WTC11 (cell line): ENCODE measurements around the gene FUT8. TPM values are rescaled to one million over a fixed set of nuclear protein-coding genes. Genes with fewer than 3 reads are reported as not detected.

Experiments used
- ATAC-seq: fragments of 200-7000 bp; cut with Tn5 transposase; 2 replicates; pipeline ENCODE4 v1.10.0; 2021; ENCODE audit warnings: mild to moderate bottlenecking, moderate library complexity
- CTCF ChIA-PET: fragments of 300-600 bp; sonication (Branson Sonifier 250); formaldehyde crosslinking; loops from one replicate; lab custom pipeline; 2021; ENCODE audit warnings: antibody characterized with exemption; lab: Charles Lee
- POLR2A ChIA-PET: fragments of 350-600 bp; sonication (Branson Sonifier 250); formaldehyde crosslinking; loops from one replicate; lab custom pipeline; 2021; ENCODE audit warnings: antibody characterized with exemption; lab: Charles Lee
- DNase-seq: peaks from one replicate; pipeline ENCODE4 v3.0.0; 2021; ENCODE audit warnings: low spot score
- H3K27ac Mint-ChIP-seq: 2 replicates; pipeline ENCODE4 v1.8.0; 2021; ENCODE audit warnings: mixed read lengths
- H3K27me3 Mint-ChIP-seq: 2 replicates; pipeline ENCODE4 v1.8.0; 2021; ENCODE audit warnings: low read depth, mild to moderate bottlenecking, moderate library complexity, mixed read lengths
- H3K36me3 Mint-ChIP-seq: 2 replicates; pipeline ENCODE4 v1.8.0; 2021; ENCODE audit warnings: mixed read lengths
- H3K4me1 Mint-ChIP-seq: 2 replicates; pipeline ENCODE4 v1.8.0; 2022; ENCODE audit warnings: mixed read lengths
- H3K4me3 Mint-ChIP-seq: 2 replicates; pipeline ENCODE4 v1.8.0; 2021; ENCODE audit warnings: mild to moderate bottlenecking, moderate library complexity, mixed read lengths
- H3K9me3 Mint-ChIP-seq: 2 replicates; pipeline ENCODE4 v1.8.0; 2021; ENCODE audit warnings: mixed read lengths
- ESRRA ChIP-seq: sonication (generic); formaldehyde crosslinking; IDR thresholded peaks from 2 replicates; pipeline ENCODE4 v1.8.1; 2022; ENCODE audit warnings: mild to moderate bottlenecking, missing genetic modification reagents, borderline replicate concordance
- FOXK1 ChIP-seq: sonication (generic); formaldehyde crosslinking; IDR thresholded peaks from 2 replicates; pipeline ENCODE4 v1.8.0; 2022; ENCODE audit warnings: mild to moderate bottlenecking, moderate library complexity, missing genetic modification reagents
- GRHL2 ChIP-seq: fragments of 250-450 bp; sonication (Bioruptor Pico); IDR thresholded peaks from 2 replicates; pipeline ENCODE4 v1.8.0; 2022; ENCODE audit warnings: mild to moderate bottlenecking, moderate library complexity; ENCODE audit not compliant: insufficient replicate concordance, severe bottlenecking
- JUN ChIP-seq: sonication (generic); formaldehyde crosslinking; IDR thresholded peaks from 2 replicates; pipeline ENCODE4 v1.8.0; 2023; ENCODE audit warnings: mild to moderate bottlenecking, missing genetic modification reagents
- MXD4 ChIP-seq: fragments of 250-450 bp; sonication (Bioruptor Pico); IDR thresholded peaks from 2 replicates; pipeline ENCODE4 v1.8.0; 2021; ENCODE audit warnings: mild to moderate bottlenecking, moderate library complexity, borderline replicate concordance
- NFE2L1 ChIP-seq: sonication (generic); formaldehyde crosslinking; IDR thresholded peaks from 2 replicates; pipeline ENCODE4 v1.8.1; 2023; ENCODE audit warnings: missing genetic modification reagents
- NR1H2 ChIP-seq: sonication (generic); formaldehyde crosslinking; IDR thresholded peaks from 2 replicates; pipeline ENCODE4 v1.9.0; 2021; ENCODE audit warnings: mild to moderate bottlenecking, moderate library complexity, missing genetic modification reagents
- OVOL2 ChIP-seq: fragments of 250-450 bp; sonication (Bioruptor Pico); IDR thresholded peaks from 2 replicates; pipeline ENCODE4 v1.9.0; 2021; ENCODE audit warnings: mild to moderate bottlenecking, borderline replicate concordance
- SP1 ChIP-seq: sonication (generic); formaldehyde crosslinking; conservative IDR thresholded peaks from 2 replicates; pipeline ENCODE4 v1.8.1; 2022; ENCODE audit warnings: missing genetic modification reagents
- TCF7 ChIP-seq: sonication (generic); formaldehyde crosslinking; IDR thresholded peaks from 2 replicates; pipeline ENCODE4 v1.8.0; 2022; ENCODE audit warnings: mild to moderate bottlenecking, low read depth, missing genetic modification reagents, moderate library complexity
- TEAD4 ChIP-seq: sonication (generic); formaldehyde crosslinking; IDR thresholded peaks from 2 replicates; pipeline ENCODE4 v1.8.0; 2022; ENCODE audit warnings: mild to moderate bottlenecking, missing genetic modification reagents
- ZBTB21 ChIP-seq: sonication (generic); formaldehyde crosslinking; IDR thresholded peaks from 2 replicates; pipeline ENCODE4 v1.8.1; 2023; ENCODE audit warnings: mild to moderate bottlenecking, missing genetic modification reagents, borderline replicate concordance
- ZNF219 ChIP-seq: sonication (generic); formaldehyde crosslinking; IDR thresholded peaks from 2 replicates; pipeline ENCODE4 v1.8.0; 2023; ENCODE audit warnings: missing genetic modification reagents, mild to moderate bottlenecking, borderline replicate concordance
- ZNF263 ChIP-seq: sonication (generic); formaldehyde crosslinking; IDR thresholded peaks from 2 replicates; pipeline ENCODE4 v1.8.1; 2022; ENCODE audit warnings: low read depth, mild to moderate bottlenecking, moderate library complexity, missing genetic modification reagents
- ZNF396 ChIP-seq: fragments of 250-450 bp; sonication (Bioruptor Pico); IDR thresholded peaks from 2 replicates; pipeline ENCODE4 v1.8.0; 2021; ENCODE audit warnings: mild to moderate bottlenecking, moderate library complexity, borderline replicate concordance
- total RNA-seq: library from RNA; stranded (reverse); gene quantifications from 3 replicates; pipeline ENCODE4 v1.2.3, GENCODE V29; 2021
- TF ChIP-seq, protein P1 (sequence below): fragments of 250-450 bp; sonication (Bioruptor Pico); IDR thresholded peaks from 2 replicates; pipeline ENCODE4 v1.8.0; 2021; ENCODE audit warnings: mild to moderate bottlenecking
- TF ChIP-seq, protein P2 (sequence below): sonication (generic); formaldehyde crosslinking; IDR thresholded peaks from 2 replicates; pipeline ENCODE4 v1.8.1; 2022; ENCODE audit warnings: missing genetic modification reagents, borderline replicate concordance
- TF ChIP-seq, protein P3 (sequence below): sonication (generic); formaldehyde crosslinking; IDR thresholded peaks from 2 replicates; pipeline ENCODE4 v1.8.1; 2022; ENCODE audit warnings: low read depth, mild to moderate bottlenecking, moderate library complexity, missing genetic modification reagents, borderline replicate concordance
- TF ChIP-seq, protein P4 (sequence below): sonication (generic); formaldehyde crosslinking; IDR thresholded peaks from 2 replicates; pipeline ENCODE4 v1.8.1; 2023; ENCODE audit warnings: mild to moderate bottlenecking, moderate library complexity, missing genetic modification reagents
- TF ChIP-seq, protein P5 (sequence below): sonication (generic); formaldehyde crosslinking; IDR thresholded peaks from 2 replicates; pipeline ENCODE4 v1.8.1; 2022; ENCODE audit warnings: low read depth, missing genetic modification reagents, borderline replicate concordance
- TF ChIP-seq, protein P6 (sequence below): sonication (generic); formaldehyde crosslinking; IDR thresholded peaks from 2 replicates; pipeline ENCODE4 v1.8.0; 2023; ENCODE audit warnings: missing genetic modification reagents, mild to moderate bottlenecking, borderline replicate concordance

FUT8 gene
- total RNA-seq, 1 experiment from 2014 or later: 37.9 TPM

DNA sequence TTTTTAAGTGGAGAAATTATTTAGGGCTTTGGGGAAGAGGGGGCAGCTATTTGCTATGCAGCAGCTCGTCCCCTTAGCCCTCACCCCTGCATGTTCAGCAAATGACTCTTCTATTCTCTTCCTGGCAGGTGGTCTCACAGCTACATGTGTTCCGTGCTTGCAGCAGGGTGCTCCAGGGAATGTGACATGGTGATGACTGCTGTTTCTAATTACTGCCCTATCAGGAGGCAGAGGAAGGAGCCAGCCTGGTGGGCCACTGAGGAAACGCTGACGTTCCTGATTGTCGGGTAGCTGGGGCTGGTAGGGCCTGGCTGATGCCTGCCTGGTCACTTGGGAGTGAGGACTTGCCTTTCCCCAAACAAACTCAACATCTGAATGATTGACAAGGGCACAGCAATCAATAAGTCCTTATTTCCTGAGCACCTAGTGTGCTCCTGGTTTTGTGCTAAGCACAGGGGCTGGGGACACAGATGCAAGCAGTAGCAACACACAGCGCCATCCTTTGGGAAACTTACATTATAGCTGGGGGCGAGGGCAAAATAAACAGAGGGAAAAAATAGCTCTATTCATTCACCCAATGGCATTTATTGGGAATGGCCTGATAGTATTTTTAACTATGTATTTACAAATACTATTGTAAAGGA, 377.8 kb downstream of the FUT8 start:
- ATAC-seq (peak; percentile 60), DNase-seq (no peak)
- no peak overlapping the region for H3K27ac Mint-ChIP-seq
- no peak overlapping the region for H3K4me3 Mint-ChIP-seq
- ChIA-PET CTCF (interaction anchor here (0.5 to 2.4 kb wide), 18 partner anchors 8 to 379 kb away, joined by 3 to 23 read pairs (median 4); no protein-coding TSS in a partner anchor), POLR2A (no interaction called here)
- TF ChIP-seq FOXK1 (CRISPR knock-in tag): no peak
- TF ChIP-seq, protein P1, sequence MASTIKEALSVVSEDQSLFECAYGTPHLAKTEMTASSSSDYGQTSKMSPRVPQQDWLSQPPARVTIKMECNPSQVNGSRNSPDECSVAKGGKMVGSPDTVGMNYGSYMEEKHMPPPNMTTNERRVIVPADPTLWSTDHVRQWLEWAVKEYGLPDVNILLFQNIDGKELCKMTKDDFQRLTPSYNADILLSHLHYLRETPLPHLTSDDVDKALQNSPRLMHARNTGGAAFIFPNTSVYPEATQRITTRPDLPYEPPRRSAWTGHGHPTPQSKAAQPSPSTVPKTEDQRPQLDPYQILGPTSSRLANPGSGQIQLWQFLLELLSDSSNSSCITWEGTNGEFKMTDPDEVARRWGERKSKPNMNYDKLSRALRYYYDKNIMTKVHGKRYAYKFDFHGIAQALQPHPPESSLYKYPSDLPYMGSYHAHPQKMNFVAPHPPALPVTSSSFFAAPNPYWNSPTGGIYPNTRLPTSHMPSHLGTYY (CRISPR knock-in tag): no peak
- TF ChIP-seq NFE2L1: no peak
- TF ChIP-seq JUN (CRISPR knock-in tag): no peak
- TF ChIP-seq, protein P2, sequence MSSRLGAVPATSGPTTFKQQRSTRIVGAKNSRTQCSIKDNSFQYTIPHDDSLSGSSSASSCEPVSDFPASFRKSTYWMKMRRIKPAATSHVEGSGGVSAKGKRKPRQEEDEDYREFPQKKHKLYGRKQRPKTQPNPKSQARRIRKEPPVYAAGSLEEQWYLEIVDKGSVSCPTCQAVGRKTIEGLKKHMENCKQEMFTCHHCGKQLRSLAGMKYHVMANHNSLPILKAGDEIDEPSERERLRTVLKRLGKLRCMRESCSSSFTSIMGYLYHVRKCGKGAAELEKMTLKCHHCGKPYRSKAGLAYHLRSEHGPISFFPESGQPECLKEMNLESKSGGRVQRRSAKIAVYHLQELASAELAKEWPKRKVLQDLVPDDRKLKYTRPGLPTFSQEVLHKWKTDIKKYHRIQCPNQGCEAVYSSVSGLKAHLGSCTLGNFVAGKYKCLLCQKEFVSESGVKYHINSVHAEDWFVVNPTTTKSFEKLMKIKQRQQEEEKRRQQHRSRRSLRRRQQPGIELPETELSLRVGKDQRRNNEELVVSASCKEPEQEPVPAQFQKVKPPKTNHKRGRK: no peak
- TF ChIP-seq, protein P3, sequence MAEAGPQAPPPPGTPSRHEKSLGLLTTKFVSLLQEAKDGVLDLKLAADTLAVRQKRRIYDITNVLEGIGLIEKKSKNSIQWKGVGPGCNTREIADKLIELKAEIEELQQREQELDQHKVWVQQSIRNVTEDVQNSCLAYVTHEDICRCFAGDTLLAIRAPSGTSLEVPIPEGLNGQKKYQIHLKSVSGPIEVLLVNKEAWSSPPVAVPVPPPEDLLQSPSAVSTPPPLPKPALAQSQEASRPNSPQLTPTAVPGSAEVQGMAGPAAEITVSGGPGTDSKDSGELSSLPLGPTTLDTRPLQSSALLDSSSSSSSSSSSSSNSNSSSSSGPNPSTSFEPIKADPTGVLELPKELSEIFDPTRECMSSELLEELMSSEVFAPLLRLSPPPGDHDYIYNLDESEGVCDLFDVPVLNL (CRISPR knock-in tag): no peak
- no peak for TF ChIP-seq SP1 (CRISPR knock-in tag)
- TF ChIP-seq GRHL2 (CRISPR knock-in tag): no peak
- no peak for TF ChIP-seq OVOL2 (CRISPR knock-in tag)
- TF ChIP-seq ZBTB21 (CRISPR knock-in tag): no peak
- TF ChIP-seq ZNF263: no peak
- TF ChIP-seq TCF7: no peak
- TF ChIP-seq, protein P4, sequence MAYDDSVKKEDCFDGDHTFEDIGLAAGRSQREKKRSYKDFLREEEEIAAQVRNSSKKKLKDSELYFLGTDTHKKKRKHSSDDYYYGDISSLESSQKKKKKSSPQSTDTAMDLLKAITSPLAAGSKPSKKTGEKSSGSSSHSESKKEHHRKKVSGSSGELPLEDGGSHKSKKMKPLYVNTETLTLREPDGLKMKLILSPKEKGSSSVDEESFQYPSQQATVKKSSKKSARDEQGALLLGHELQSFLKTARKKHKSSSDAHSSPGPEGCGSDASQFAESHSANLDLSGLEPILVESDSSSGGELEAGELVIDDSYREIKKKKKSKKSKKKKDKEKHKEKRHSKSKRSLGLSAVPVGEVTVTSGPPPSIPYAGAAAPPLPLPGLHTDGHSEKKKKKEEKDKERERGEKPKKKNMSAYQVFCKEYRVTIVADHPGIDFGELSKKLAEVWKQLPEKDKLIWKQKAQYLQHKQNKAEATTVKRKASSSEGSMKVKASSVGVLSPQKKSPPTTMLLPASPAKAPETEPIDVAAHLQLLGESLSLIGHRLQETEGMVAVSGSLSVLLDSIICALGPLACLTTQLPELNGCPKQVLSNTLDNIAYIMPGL (CRISPR knock-in tag): no peak
- no peak for TF ChIP-seq ZNF396 (CRISPR knock-in tag)
- TF ChIP-seq ZNF219 (CRISPR knock-in tag): no peak
- TF ChIP-seq TEAD4 (CRISPR knock-in tag): no peak
- H3K4me1 Mint-ChIP-seq: no peaks in the 10 kb centered on the region
- no peaks in the 10 kb centered on the region for H3K36me3 Mint-ChIP-seq
- H3K27me3 Mint-ChIP-seq: no peaks in the 10 kb centered on the region
- H3K9me3 Mint-ChIP-seq: no peaks in the 10 kb centered on the region

DNA sequence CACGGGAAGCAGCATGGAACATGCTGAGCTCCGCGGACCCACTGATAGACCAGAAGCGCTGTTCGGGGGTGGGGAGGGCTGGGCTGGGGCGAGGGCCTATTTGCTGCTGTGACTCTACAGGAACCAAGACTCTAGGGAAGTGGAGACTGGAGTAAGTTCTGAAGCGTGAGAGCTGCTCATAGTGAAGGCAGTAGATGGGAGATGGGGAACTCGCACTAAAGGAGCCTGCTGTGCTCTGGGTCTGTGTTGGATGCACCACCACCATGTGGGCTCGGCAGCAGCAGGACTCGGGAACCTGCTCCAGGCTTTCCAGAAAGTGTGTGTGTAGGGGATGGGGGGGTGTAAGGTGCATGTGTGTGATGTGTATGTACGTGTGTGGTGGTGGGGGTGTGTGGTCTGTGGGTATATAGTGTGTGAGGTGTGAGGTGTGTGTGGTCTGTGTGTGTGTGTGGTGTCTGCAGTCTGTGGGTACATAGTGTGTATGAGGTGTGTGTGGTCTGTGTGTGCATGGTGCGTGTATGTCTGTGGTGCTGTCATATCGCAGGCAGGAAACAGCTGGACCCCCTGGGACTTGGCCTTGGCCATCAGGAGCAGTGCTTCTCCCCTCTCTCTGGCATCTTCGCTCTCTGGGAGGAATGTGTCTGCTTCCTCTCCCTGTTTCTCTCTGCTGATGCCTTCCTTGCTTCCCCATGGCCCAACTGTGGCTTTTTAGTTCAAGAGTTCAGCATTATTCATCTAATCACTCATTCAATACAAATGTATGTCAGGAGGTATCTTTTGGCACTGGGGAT, 378.9 kb downstream of the FUT8 start:
- no peak overlapping the region for H3K27ac Mint-ChIP-seq
- DNase-seq (no peak), ATAC-seq (peak; percentile 22; the same call in 1 of the 2 replicates)
- no peaks in the 10 kb centered on the region for H3K4me1 Mint-ChIP-seq
- no peak overlapping the region for H3K4me3 Mint-ChIP-seq
- no peaks in the 10 kb centered on the region for H3K36me3 Mint-ChIP-seq
- no peaks in the 10 kb centered on the region for H3K9me3 Mint-ChIP-seq
- ChIA-PET CTCF (interaction anchor here (0.6 to 2.4 kb wide), 16 partner anchors 9 to 380 kb away, joined by 3 to 23 read pairs (median 4); no protein-coding TSS in a partner anchor), POLR2A (no interaction called here)
- H3K27me3 Mint-ChIP-seq: no peaks in the 10 kb centered on the region
- TF ChIP-seq ESRRA (CRISPR knock-in tag) (no peak), NR1H2 (CRISPR knock-in tag) (no peak), TCF7 (no peak), MXD4 (CRISPR knock-in tag) (no peak)
- TF ChIP-seq, protein P5, sequence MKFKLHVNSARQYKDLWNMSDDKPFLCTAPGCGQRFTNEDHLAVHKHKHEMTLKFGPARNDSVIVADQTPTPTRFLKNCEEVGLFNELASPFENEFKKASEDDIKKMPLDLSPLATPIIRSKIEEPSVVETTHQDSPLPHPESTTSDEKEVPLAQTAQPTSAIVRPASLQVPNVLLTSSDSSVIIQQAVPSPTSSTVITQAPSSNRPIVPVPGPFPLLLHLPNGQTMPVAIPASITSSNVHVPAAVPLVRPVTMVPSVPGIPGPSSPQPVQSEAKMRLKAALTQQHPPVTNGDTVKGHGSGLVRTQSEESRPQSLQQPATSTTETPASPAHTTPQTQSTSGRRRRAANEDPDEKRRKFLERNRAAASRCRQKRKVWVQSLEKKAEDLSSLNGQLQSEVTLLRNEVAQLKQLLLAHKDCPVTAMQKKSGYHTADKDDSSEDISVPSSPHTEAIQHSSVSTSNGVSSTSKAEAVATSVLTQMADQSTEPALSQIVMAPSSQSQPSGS (CRISPR knock-in tag): no peak
- TF ChIP-seq, protein P6, sequence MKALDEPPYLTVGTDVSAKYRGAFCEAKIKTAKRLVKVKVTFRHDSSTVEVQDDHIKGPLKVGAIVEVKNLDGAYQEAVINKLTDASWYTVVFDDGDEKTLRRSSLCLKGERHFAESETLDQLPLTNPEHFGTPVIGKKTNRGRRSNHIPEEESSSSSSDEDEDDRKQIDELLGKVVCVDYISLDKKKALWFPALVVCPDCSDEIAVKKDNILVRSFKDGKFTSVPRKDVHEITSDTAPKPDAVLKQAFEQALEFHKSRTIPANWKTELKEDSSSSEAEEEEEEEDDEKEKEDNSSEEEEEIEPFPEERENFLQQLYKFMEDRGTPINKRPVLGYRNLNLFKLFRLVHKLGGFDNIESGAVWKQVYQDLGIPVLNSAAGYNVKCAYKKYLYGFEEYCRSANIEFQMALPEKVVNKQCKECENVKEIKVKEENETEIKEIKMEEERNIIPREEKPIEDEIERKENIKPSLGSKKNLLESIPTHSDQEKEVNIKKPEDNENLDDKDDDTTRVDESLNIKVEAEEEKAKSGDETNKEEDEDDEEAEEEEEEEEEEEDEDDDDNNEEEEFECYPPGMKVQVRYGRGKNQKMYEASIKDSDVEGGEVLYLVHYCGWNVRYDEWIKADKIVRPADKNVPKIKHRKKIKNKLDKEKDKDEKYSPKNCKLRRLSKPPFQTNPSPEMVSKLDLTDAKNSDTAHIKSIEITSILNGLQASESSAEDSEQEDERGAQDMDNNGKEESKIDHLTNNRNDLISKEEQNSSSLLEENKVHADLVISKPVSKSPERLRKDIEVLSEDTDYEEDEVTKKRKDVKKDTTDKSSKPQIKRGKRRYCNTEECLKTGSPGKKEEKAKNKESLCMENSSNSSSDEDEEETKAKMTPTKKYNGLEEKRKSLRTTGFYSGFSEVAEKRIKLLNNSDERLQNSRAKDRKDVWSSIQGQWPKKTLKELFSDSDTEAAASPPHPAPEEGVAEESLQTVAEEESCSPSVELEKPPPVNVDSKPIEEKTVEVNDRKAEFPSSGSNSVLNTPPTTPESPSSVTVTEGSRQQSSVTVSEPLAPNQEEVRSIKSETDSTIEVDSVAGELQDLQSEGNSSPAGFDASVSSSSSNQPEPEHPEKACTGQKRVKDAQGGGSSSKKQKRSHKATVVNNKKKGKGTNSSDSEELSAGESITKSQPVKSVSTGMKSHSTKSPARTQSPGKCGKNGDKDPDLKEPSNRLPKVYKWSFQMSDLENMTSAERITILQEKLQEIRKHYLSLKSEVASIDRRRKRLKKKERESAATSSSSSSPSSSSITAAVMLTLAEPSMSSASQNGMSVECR (CRISPR knock-in tag): no peak
